Endometrium (tissue), 2 donors: ENCODE measurements around the gene CHRNA3.

Experiments used
- FAIRE-seq: peaks from 2 replicates; lab custom pipeline; 2012; peaks lifted over from hg19 to GRCh38; lab: Jason Lieb, UNC
- donor health status: control.
- donor health status: control.

CHRNA3 gene

GRCh38 chr15:78620527-78621421 is at the start of gene CHRNA3:
Gene CHRNA3, minus strand, starts transcription at chr15:78620996. Its CDS starts 202 bp downstream, at chr15:78620794.
- no peak for FAIRE-seq

GRCh38 chr15:78668987-78669386 is 48.2 kb upstream of the CHRNA3 start:
- no peak for FAIRE-seq

GRCh38 chr15:78667578-78668236 is 46.9 kb upstream of the CHRNA3 start:
- no peak for FAIRE-seq

- no peak for FAIRE-seq
Observed at GRCh38 chr15:78666010-78666409, 45.2 kb upstream of the CHRNA3 start.

- no peak for FAIRE-seq
Observed at GRCh38 chr15:78663703-78664102, 42.9 kb upstream of the CHRNA3 start.

- FAIRE-seq: no peak
Observed at GRCh38 chr15:78662028-78662427, 41.2 kb upstream of the CHRNA3 start.

- no peak for FAIRE-seq
Observed at GRCh38 chr15:78661001-78661400, 40.2 kb upstream of the CHRNA3 start.

- FAIRE-seq: no peak
Observed at GRCh38 chr15:78660584-78660983, 39.8 kb upstream of the CHRNA3 start.

- FAIRE-seq: no peak
Observed at GRCh38 chr15:78658823-78659222, 38.0 kb upstream of the CHRNA3 start.

GRCh38 chr15:78654272-78654671 is 33.5 kb upstream of the CHRNA3 start:
- no peak for FAIRE-seq

- no peak for FAIRE-seq
Observed at GRCh38 chr15:78651930-78652615, 31.3 kb upstream of the CHRNA3 start.

GRCh38 chr15:78651007-78651406 is 30.2 kb upstream of the CHRNA3 start:
- no peak for FAIRE-seq

- FAIRE-seq: no peak
Observed at GRCh38 chr15:78650022-78650421, 29.2 kb upstream of the CHRNA3 start.

- FAIRE-seq: no peak
Observed at GRCh38 chr15:78645009-78645408, 24.2 kb upstream of the CHRNA3 start.

- FAIRE-seq: no peak
Observed at GRCh38 chr15:78642331-78642730, 21.5 kb upstream of the CHRNA3 start.

GRCh38 chr15:78641749-78642275 is 21.0 kb upstream of the CHRNA3 start:
- FAIRE-seq: no peak

GRCh38 chr15:78641102-78641748 is 20.4 kb upstream of the CHRNA3 start, which contains the start of gene CHRNB4:
Gene CHRNB4, minus strand, starts transcription at chr15:78641210. Its CDS starts 77 bp downstream, at chr15:78641133.
- FAIRE-seq: no peak

GRCh38 chr15:78640527-78641101 is 19.8 kb upstream of the CHRNA3 start:
- FAIRE-seq: no peak

- FAIRE-seq: no peak
Observed at GRCh38 chr15:78638658-78639314, 18.0 kb upstream of the CHRNA3 start.

GRCh38 chr15:78637776-78638435 is 17.1 kb upstream of the CHRNA3 start:
- no peak for FAIRE-seq
